CD4-positive, alpha-beta T cell (primary cell): ENCODE results near the gene AMFR. TPM values are rescaled to one million over a fixed set of nuclear protein-coding genes. Genes with fewer than 3 reads are reported as not detected.
A peak's percentile ranks its signal among the peaks of the same experiment; 100 is the strongest.

Experiments
- ATAC-seq: fragments of 200-7000 bp; cut with Tn5 transposase; one replicate; pipeline ENCODE4 v1.10.0; 2022; ENCODE audit warnings: mild to moderate bottlenecking; ENCODE audit not compliant: poor library complexity
- CTCF ChIA-PET: fragments of 350-600 bp; sonication (Branson Sonifier 250); formaldehyde crosslinking; loops from one replicate; lab custom pipeline; 2021; ENCODE audit warnings: antibody characterized with exemption, inconsistent platforms; lab: Charles Lee
- POLR2A ChIA-PET: fragments of 350-600 bp; sonication (Branson Sonifier 250); formaldehyde crosslinking; loops from one replicate; lab custom pipeline; 2021; ENCODE audit warnings: antibody characterized with exemption, inconsistent platforms; lab: Charles Lee
- DNase-seq, 14 experiments: peaks; one replicate each; pipeline ENCODE4 v3.0.0-alpha.2; 2013 to 2020; ENCODE audit warnings: mixed read lengths in 2 of 14
- H3K27ac ChIP-seq, 2 donors: one replicate each; pipeline versions ENCODE4 v1.5.1 to v1.7.0; 2013; ENCODE audit warnings: low read length in 2 of 2, low read depth in 1 of 2, mild to moderate bottlenecking in 1 of 2
- H3K27me3 ChIP-seq, 2 experiments: 1 replicate in 1 of 2; 2 replicates in 1 of 2; pipeline versions ENCODE4 v1.6.1 to v1.7.0; 2013; ENCODE audit warnings: low read length in 2 of 2, control low read depth in 1 of 2, mild to moderate bottlenecking in 1 of 2, moderate library complexity in 1 of 2; ENCODE audit not compliant: insufficient read depth in 2 of 2, control insufficient read depth in 1 of 2
- H3K36me3 ChIP-seq: one replicate; pipeline ENCODE4 v1.6.1; 2013; ENCODE audit warnings: low read length, control low read depth; ENCODE audit not compliant: insufficient read depth
- H3K4me1 ChIP-seq: one replicate; pipeline ENCODE4 v1.6.1; 2013; ENCODE audit warnings: low read length, control low read depth; ENCODE audit not compliant: insufficient read depth
- H3K4me3 ChIP-seq: one replicate; pipeline ENCODE4 v1.5.1; 2013; ENCODE audit warnings: mild to moderate bottlenecking, low read length, moderate library complexity
- H3K9me3 ChIP-seq, 2 experiments: 1 replicate in 1 of 2; 2 replicates in 1 of 2; pipeline versions ENCODE4 v1.6.1 to v1.7.0; 2013; ENCODE audit warnings: low read length in 2 of 2, mild to moderate bottlenecking in 2 of 2, control low read depth in 1 of 2, moderate library complexity in 1 of 2; ENCODE audit not compliant: control insufficient read depth in 1 of 2, insufficient read depth in 1 of 2
- H3K27ac Mint-ChIP-seq: one replicate; pipeline ENCODE4 v1.8.0; 2020; ENCODE audit warnings: mixed read lengths
- H3K27me3 Mint-ChIP-seq: one replicate; pipeline ENCODE4 v1.8.0; 2021; ENCODE audit warnings: mixed read lengths
- H3K36me3 Mint-ChIP-seq: one replicate; pipeline ENCODE4 v1.8.0; 2021; ENCODE audit warnings: low read depth, mixed read lengths
- H3K4me1 Mint-ChIP-seq: one replicate; pipeline ENCODE4 v1.8.0; 2021; ENCODE audit warnings: low read depth, mixed read lengths
- H3K4me3 Mint-ChIP-seq: one replicate; pipeline ENCODE4 v1.8.0; 2020; ENCODE audit warnings: mild to moderate bottlenecking, mixed read lengths
- H3K9me3 Mint-ChIP-seq: one replicate; pipeline ENCODE4 v1.8.0; 2020; ENCODE audit warnings: mixed read lengths
- intact Hi-C, 2 experiments: fragments of 100-400 bp; cut with DNase I in 1 of 2; cut with micrococcal nuclease in 1 of 2; formaldehyde crosslinking; loops; one replicate each; pipeline versions ENCODE4 v1.15.1 to v1.9.0; 2023 to 2025; cut with DNase I, micrococcal nuclease
- total RNA-seq, 174 experiments: library from RNA in 2 of 174; stranded (reverse) in 2 of 174; gene quantifications; one replicate each; pipeline ENCODE4 v1.2.3 and lab custom pipeline; 2021 to 2026
- TF ChIP-seq, protein P1 (sequence below): fragments of 200-600 bp; IDR thresholded peaks from one replicate; pipeline ENCODE4 v1.8.0; 2022; ENCODE audit warnings: antibody characterized with exemption, mild to moderate bottlenecking

AMFR gene
- total RNA-seq, 2 experiments from 2014 or later = 79.2 to 83.8 TPM

DNA sequence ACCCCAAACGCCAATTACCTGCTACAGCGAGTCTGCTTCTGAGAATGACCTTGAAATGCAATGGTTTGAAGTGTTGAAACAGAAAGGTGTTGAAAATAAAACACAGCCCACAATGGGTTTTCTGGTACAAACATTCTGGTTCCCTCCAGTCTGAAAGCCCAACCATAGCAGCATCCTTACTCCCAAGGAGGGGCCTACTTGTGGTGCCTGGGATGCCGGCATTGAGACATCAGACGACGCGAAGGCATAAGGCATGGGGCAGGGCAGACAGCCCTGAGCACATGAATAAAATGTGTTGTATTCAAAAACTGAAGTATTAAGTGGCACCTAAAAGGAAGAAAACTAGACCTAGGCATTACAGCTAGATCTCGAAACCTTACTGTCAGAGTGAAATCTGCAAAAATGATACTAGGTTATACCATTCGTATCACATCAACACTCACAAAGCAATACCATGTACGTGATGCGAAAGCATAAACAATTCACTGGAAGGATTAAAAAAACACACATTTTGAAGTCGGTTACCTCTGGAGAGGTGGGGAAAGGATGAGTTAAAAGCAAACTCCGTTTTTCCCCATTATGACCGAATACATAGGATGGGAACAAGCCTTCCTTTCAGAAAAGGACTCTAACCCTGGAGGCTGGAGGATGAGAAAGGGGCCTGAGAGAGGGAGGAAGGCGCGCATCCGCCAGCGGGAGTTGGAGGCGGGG lies 25.1 kb upstream of the AMFR start:
- TF ChIP-seq, protein P1, sequence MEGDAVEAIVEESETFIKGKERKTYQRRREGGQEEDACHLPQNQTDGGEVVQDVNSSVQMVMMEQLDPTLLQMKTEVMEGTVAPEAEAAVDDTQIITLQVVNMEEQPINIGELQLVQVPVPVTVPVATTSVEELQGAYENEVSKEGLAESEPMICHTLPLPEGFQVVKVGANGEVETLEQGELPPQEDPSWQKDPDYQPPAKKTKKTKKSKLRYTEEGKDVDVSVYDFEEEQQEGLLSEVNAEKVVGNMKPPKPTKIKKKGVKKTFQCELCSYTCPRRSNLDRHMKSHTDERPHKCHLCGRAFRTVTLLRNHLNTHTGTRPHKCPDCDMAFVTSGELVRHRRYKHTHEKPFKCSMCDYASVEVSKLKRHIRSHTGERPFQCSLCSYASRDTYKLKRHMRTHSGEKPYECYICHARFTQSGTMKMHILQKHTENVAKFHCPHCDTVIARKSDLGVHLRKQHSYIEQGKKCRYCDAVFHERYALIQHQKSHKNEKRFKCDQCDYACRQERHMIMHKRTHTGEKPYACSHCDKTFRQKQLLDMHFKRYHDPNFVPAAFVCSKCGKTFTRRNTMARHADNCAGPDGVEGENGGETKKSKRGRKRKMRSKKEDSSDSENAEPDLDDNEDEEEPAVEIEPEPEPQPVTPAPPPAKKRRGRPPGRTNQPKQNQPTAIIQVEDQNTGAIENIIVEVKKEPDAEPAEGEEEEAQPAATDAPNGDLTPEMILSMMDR = no peak
- no peaks in the 10 kb centered on the region for H3K27me3 Mint-ChIP-seq
- H3K27ac Mint-ChIP-seq = peak overlapping the region; percentile 83
- peaks cover 67% of the 10 kb centered on the region for H3K4me1 Mint-ChIP-seq
- Histone ChIP-seq H3K27ac (peak overlapping the region; percentile 58 to 80), H3K4me3 (peak overlapping the region; percentile 91), H3K36me3 (peaks cover 40% of the 10 kb centered on the region), H3K4me1 (peaks cover 20% of the 10 kb centered on the region), H3K9me3 (no peaks in the 10 kb centered on the region), H3K27me3 (no peaks in the 10 kb centered on the region)
- intact Hi-C loops = loop anchor here in 1 of 2 experiments (5.0 kb wide), 3 partner anchors 67 to 1747 kb away; partner anchors contain the start of genes CSNK2A2 and NUP93
- no peak for ATAC-seq
- H3K4me3 Mint-ChIP-seq = peak overlapping the region; percentile 92
- ChIA-PET POLR2A (interaction anchor here (0.6 to 1.4 kb wide), 14 partner anchors 8 to 736 kb away, joined by 3 to 11 read pairs (median 4); partner anchors contain the start of genes BBS2, HERPUD1, PSME3IP1 and RSPRY1), CTCF (interaction anchor here (1.0 kb wide), 1 partner anchor 252 kb away, joined by 3 read pairs; no protein-coding TSS in a partner anchor)
- peaks cover 68% of the 10 kb centered on the region for H3K36me3 Mint-ChIP-seq
- DNase-seq = peak in 1 of 14 experiments; percentile 8
- H3K9me3 Mint-ChIP-seq = no peaks in the 10 kb centered on the region

DNA sequence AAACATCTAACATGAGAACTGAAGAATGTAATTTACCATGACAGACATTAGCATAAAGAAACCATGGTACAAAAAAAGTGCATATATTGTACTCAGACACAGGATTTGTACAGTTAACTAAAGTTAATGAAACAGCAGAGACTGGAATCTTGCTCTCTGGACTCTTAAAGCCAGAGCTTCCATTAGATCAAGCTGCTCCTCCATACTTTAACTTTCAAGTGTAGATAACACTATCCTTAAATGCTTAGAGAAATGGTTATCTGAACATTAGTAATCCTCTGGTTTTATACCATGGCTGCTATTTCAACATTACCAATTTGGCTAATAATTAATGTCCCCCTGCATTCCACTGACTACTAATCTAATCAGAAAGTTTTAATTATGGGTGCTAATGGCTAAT lies 22.7 kb upstream of the AMFR start:
- no peak for ATAC-seq
- H3K36me3 Mint-ChIP-seq = peaks cover 65% of the 10 kb centered on the region
- Histone ChIP-seq H3K27me3 (no peaks in the 10 kb centered on the region), H3K9me3 (no peaks in the 10 kb centered on the region), H3K36me3 (peaks cover 36% of the 10 kb centered on the region), H3K4me3 (no peak overlapping the region), H3K4me1 (peaks cover 20% of the 10 kb centered on the region), H3K27ac (no peak overlapping the region)
- TF ChIP-seq, protein P1 = no peak
- no peaks in the 10 kb centered on the region for H3K27me3 Mint-ChIP-seq
- H3K4me3 Mint-ChIP-seq = peak overlapping the region; percentile 9
- DNase-seq = no peak
- no peaks in the 10 kb centered on the region for H3K9me3 Mint-ChIP-seq
- ChIA-PET POLR2A (no interaction called here), CTCF (no interaction called here)
- peak overlapping the region; percentile 38 for H3K27ac Mint-ChIP-seq
- intact Hi-C loops = no loop called here
- peaks cover 61% of the 10 kb centered on the region for H3K4me1 Mint-ChIP-seq

DNA sequence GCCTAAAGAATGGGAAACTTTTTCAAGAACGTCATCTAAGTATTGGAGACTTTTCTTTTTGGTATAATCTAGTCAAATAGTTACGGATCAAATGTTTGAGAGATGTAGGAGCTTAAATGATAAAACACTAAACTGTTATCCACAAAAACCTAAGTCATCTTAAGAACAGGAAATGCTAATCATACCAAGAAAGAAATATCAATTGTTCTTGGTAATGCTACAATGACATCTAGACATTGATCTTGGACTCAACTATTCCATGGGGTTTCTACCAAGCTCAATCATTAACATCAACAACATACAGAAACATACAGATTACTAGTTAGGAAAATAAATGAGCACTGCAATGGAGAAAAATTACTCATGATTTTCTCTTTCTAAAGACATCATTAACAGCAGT lies 21.9 kb upstream of the AMFR start:
- no peak overlapping the region for H3K4me3 Mint-ChIP-seq
- TF ChIP-seq, protein P1 = no peak
- peak overlapping the region; percentile 38 for H3K27ac Mint-ChIP-seq
- Histone ChIP-seq H3K27me3 (no peaks in the 10 kb centered on the region), H3K4me3 (no peak overlapping the region), H3K4me1 (peaks cover 15% of the 10 kb centered on the region), H3K27ac (no peak overlapping the region), H3K36me3 (peaks cover 42% of the 10 kb centered on the region), H3K9me3 (no peaks in the 10 kb centered on the region)
- peaks cover 53% of the 10 kb centered on the region for H3K4me1 Mint-ChIP-seq
- DNase-seq (no peak), ATAC-seq (no peak)
- intact Hi-C loops = no loop called here
- POLR2A ChIA-PET = no interaction called here
- no peaks in the 10 kb centered on the region for H3K9me3 Mint-ChIP-seq
- peaks cover 65% of the 10 kb centered on the region for H3K36me3 Mint-ChIP-seq
- no peaks in the 10 kb centered on the region for H3K27me3 Mint-ChIP-seq
- CTCF ChIA-PET = interaction anchor here (0.6 kb wide), 1 partner anchor 79 kb away, joined by 4 read pairs; no protein-coding TSS in a partner anchor
